Pancreas (tissue), 10 donors: ENCODE results near the gene KRT27. TPM values are rescaled to one million over a fixed set of nuclear protein-coding genes. Genes with fewer than 3 reads are reported as not detected.

ENCODE experiments used
- ATAC-seq, 4 donors: fragments of 200-7000 bp; cut with Tn5 transposase; one replicate each; pipeline versions ENCODE4 v1.8.0 to v1.9.1; 2020; ENCODE audit warnings: mild to moderate bottlenecking in 4 of 4, moderate library complexity in 4 of 4
- DNase-seq, 6 donors: peaks; one replicate each; pipeline ENCODE4 v3.0.0-alpha.2; 2020
- FAIRE-seq: peaks from 2 replicates; lab custom pipeline; 2012; peaks lifted over from hg19 to GRCh38; lab: Jason Lieb, UNC
- H3K27ac ChIP-seq, 4 donors: fragments of 200-600 bp; sonication (generic); 1 replicate in 3 of 4; 2 replicates in 1 of 4; pipeline versions ENCODE4 v1.5.0 to v1.8.0; 2020
- H3K27me3 ChIP-seq, 4 donors: fragments of 200-600 bp; one replicate each; pipeline ENCODE4 v1.8.0; 2021
- H3K36me3 ChIP-seq, 3 donors: fragments of 200-600 bp; sonication (generic) in 1 of 3; one replicate each; pipeline versions ENCODE4 v1.5.0 to v1.8.0; 2020 to 2021
- H3K4me1 ChIP-seq, 3 donors: fragments of 200-600 bp; one replicate each; pipeline ENCODE4 v1.8.0; 2021
- H3K4me3 ChIP-seq, 4 donors: fragments of 200-600 bp; sonication (generic) in 2 of 4; one replicate each; pipeline versions ENCODE4 v1.5.0 to v1.8.0; 2020 to 2021
- H3K9me3 ChIP-seq, 4 donors: fragments of 200-600 bp; one replicate each; pipeline ENCODE4 v1.8.0; 2021
- CTCF ChIP-seq, 4 donors: fragments of 200-600 bp; sonication (generic) in 3 of 4; IDR thresholded peaks; one replicate each; pipeline versions ENCODE4 v1.5.0 to v1.8.0; 2021; ENCODE audit warnings: antibody characterized with exemption in 4 of 4
- WGBS, 2 donors: extraction: QIAGEN DNeasy Blood & Tissue Kit; methylation state at CpG; one replicate each; pipeline ENCODE4 v1.1.7; 2013; 5-methylcytosine and 5-hydroxymethylcytosine counted together
- intact Hi-C, 3 donors: fragments of 100-400 bp; cut with DNase I; formaldehyde crosslinking; loops; one replicate each; pipeline versions ENCODE4 v1.11.1 to v1.14.2; 2022
- polyA plus RNA-seq, 2 donors: library from polyadenylated mRNA; stranded (reverse); fragments of 200-250 nt; gene quantifications; one replicate each; pipeline ENCODE4 v1.2.3, GENCODE V29; 2013
- total RNA-seq, 6 donors: library from RNA; stranded (reverse); fragmentation: NEBNext Ultra II Directional in 4 of 6; extraction: Animal tissue kit (Norgen Biotek cat#: 25700) in 4 of 6; gene quantifications; one replicate each; pipeline versions ENCODE4 v1.2.1 to v1.2.4, GENCODE V29; 2021 to 2023
- donor health status: healthy with polysubstance abuse.
- donor health status: DM: no; HTN: no; CAD: no; lungs with moderate emphysema.
- donor health status: DM: no; HTN: no; CAD: no.
- donor health status: control.
- donor health status: control.
- donor health status: Bipolar disorder and iron deficiency.
- donor health status: DM: yes; HTN: yes; CAD: no.
- donor health status: DM: no; HTN: no; CAD: no.
- donor health status: DM: no; HTN: no; CAD: no.
- donor health status: DM: yes; HTN: yes; CAD: no.

The KRT27 gene
- total and polyA plus RNA-seq, 8 donors, result not detected

- no peak for DNase-seq
- H3K36me3 ChIP-seq, result no peaks in the 10 kb centered on the region
- peaks cover 0 to 2% (median under 1%) of the 10 kb centered on the region in 3 donors for H3K4me1 ChIP-seq
- no peaks in the 10 kb centered on the region for H3K9me3 ChIP-seq
- ATAC-seq, result no peak
- H3K27me3 ChIP-seq, result peaks cover 0 to 20% (median 1%) of the 10 kb centered on the region in 4 donors
- intact Hi-C loops, result no loop called here
- H3K4me3 ChIP-seq, result no peak overlapping the region
- H3K27ac ChIP-seq, result no peak overlapping the region
- FAIRE-seq, result no peak
- 71 to 84% methylated on average over 3 of the region's 3 CpGs for WGBS, 2 donors
- no peak for TF ChIP-seq CTCF (IDR thresholded peaks at IDR 0.05)
Observed at GRCh38 chr17:40812639-40813038, 30.3 kb upstream of the KRT27 start.

GRCh38 chr17:40810494-40810893 lies 28.1 kb upstream of the KRT27 start:
- no peak overlapping the region for H3K4me3 ChIP-seq
- intact Hi-C loops, result no loop called here
- FAIRE-seq (no peak), ATAC-seq (no peak), DNase-seq (no peak)
- peaks cover 0 to 32% (median 1%) of the 10 kb centered on the region in 4 donors for H3K27me3 ChIP-seq
- no peak overlapping the region for H3K27ac ChIP-seq
- 53 to 59% methylated on average over 6 of the region's 6 CpGs for WGBS, 2 donors
- no peaks in the 10 kb centered on the region for H3K9me3 ChIP-seq
- TF ChIP-seq CTCF (IDR thresholded peaks at IDR 0.05), result no peak
- no peaks in the 10 kb centered on the region for H3K4me1 ChIP-seq
- H3K36me3 ChIP-seq, result no peaks in the 10 kb centered on the region

- WGBS, 2 donors, result 60% methylated on average over 2 of the region's 2 CpGs
- FAIRE-seq, result no peak
Observed at GRCh38 chr17:40809721-40810421, 27.5 kb upstream of the KRT27 start.

GRCh38 chr17:40806131-40806530 lies 23.8 kb upstream of the KRT27 start:
- FAIRE-seq (no peak), ATAC-seq (no peak), DNase-seq (no peak)
- no peak overlapping the region for H3K27ac ChIP-seq
- peaks cover 0 to 27% (median 0%) of the 10 kb centered on the region in 4 donors for H3K27me3 ChIP-seq
- H3K36me3 ChIP-seq, result no peaks in the 10 kb centered on the region
- TF ChIP-seq CTCF (IDR thresholded peaks at IDR 0.05), result no peak
- no peak overlapping the region for H3K4me3 ChIP-seq
- 56 to 68% methylated on average over 3 of the region's 3 CpGs for WGBS, 2 donors
- no peaks in the 10 kb centered on the region for H3K9me3 ChIP-seq
- intact Hi-C loops, result loop anchor here in 1 of 3 donors (10.0 kb wide), 1 partner anchor 849 kb away; no protein-coding TSS in a partner anchor
- peaks cover 0 to 4% (median 0%) of the 10 kb centered on the region in 3 donors for H3K4me1 ChIP-seq

More at GRCh38 chr17:40809721-40810421, 27.5 kb upstream of the KRT27 start:
- intact Hi-C loops, result loop anchor here in 1 of 3 donors (10.0 kb wide), 1 partner anchor 845 kb away; no protein-coding TSS in a partner anchor
- no peak overlapping the region for H3K4me3 ChIP-seq
- ATAC-seq (no peak), DNase-seq (no peak)
- no peak overlapping the region for H3K27ac ChIP-seq
- no peak for TF ChIP-seq CTCF (IDR thresholded peaks at IDR 0.05)
- peaks cover 0 to 38% (median 1%) of the 10 kb centered on the region in 4 donors for H3K27me3 ChIP-seq
- H3K9me3 ChIP-seq, result no peaks in the 10 kb centered on the region
- H3K36me3 ChIP-seq, result no peaks in the 10 kb centered on the region
- H3K4me1 ChIP-seq, result no peaks in the 10 kb centered on the region

- WGBS, 2 donors, result 3 to 5% methylated on average over 13 of the region's 13 CpGs
- peak; percentile 62 to 81 (median 70) for TF ChIP-seq CTCF (IDR thresholded peaks at IDR 0.05)
Observed at GRCh38 chr17:40803617-40804082, 21.3 kb upstream of the KRT27 start.

More at GRCh38 chr17:40803617-40804082, 21.3 kb upstream of the KRT27 start:
- FAIRE-seq, result no peak
- intact Hi-C loops, result loop anchor here in 1 of 3 donors (10.0 kb wide), 1 partner anchor 851 kb away; no protein-coding TSS in a partner anchor
- peak; percentile 52 to 87 (median 76) for DNase-seq
- Histone ChIP-seq H3K9me3 (no peaks in the 10 kb centered on the region), H3K4me1 (peaks cover 0 to 4% (median 0%) of the 10 kb centered on the region in 3 donors), H3K4me3 (no peak overlapping the region), H3K27me3 (peaks cover 0 to 35% (median 0%) of the 10 kb centered on the region in 4 donors), H3K36me3 (no peaks in the 10 kb centered on the region), H3K27ac (no peak overlapping the region)
- ATAC-seq, result peak; percentile 90 to 100 (median 100)
